ENCODE results near the gene ZBTB48.

ZBTB48 gene

DNA sequence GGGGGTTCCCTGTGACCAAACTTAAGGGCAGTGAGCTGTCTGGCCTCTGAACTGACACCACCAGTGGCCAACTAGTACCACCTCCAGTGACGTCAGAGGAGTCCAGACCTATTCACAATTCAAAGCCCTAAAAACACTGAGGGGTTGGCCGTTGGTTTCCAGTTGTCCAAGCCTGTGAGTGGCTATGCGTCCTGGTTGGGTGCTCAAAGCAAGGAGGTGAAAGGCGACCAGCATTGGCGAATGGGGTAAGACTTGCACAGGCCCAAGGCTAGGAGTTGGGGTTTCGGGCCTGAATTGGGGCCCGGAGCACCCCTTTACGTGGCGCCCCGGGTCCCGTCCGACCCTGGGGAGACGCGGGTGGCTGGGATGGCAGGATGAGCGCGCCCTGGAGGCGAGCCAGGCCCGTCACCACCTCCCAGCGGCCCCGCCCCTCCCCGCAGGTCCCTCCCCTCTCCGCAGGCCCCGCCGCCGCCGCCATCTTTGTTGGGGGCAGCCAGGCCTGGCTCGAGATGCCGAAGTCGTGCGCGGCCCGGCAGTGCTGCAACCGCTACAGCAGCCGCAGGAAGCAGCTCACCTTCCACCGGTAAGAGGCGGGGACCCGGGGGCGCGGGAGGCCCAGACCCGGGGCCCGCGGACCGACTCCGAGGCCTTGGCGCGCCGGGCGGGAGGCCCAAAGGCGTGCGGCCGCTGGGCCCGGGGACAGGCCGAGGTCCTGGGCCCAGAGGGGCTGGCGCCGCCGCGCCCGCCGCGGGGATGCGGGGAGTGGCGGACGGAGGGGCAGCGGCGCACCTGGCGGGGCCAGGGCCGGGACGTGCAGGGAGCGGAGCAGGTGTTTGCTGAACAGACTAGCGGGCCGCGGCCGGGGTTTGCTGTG, 45.2 kb downstream of the ZBTB48 start, which contains the start of gene THAP3:
TSS of gene THAP3 (plus strand) at position 159 of the 874 bp plus-strand sequence. CDS start at position 510, 351 bp downstream.
- H3K36me3 ChIP-seq (ENCODE audit: control insufficient read depth, low read depth, low read length) = peaks cover 45% of the 10 kb centered on the region
- peaks cover 3% of the 10 kb centered on the region for H3K4me1 ChIP-seq (ENCODE audit: control insufficient read depth, low read depth, low read length)
- no peaks in the 10 kb centered on the region for H3K27me3 ChIP-seq (ENCODE audit: control insufficient read depth, insufficient read depth, low read length)
- peak within 1 kb of the TSS; percentile 60 for H3K9ac ChIP-seq (ENCODE audit: low read length)
- H3K27ac ChIP-seq (ENCODE audit: low read length) = no peak within 1 kb of the TSS
- peak within 1 kb of the TSS; percentile 74 for H3K4me3 ChIP-seq (ENCODE audit: low read length)
- H3K9me3 ChIP-seq (ENCODE audit: control insufficient read depth, low read depth, low read length) = no peaks in the 10 kb centered on the region

GRCh38 chr1:6625584-6626149, 45.9 kb downstream of the ZBTB48 start:
- Histone ChIP-seq H3K4me1 (ENCODE audit: control insufficient read depth, low read depth, low read length) (peaks cover 3% of the 10 kb centered on the region), H3K27ac (ENCODE audit: low read length) (no peak overlapping the region), H3K36me3 (ENCODE audit: control insufficient read depth, low read depth, low read length) (peaks cover 39% of the 10 kb centered on the region)

GRCh38 chr1:6627031-6627430, 47.2 kb downstream of the ZBTB48 start:
- H3K4me1 ChIP-seq (ENCODE audit: control insufficient read depth, low read depth, low read length) = peaks cover 3% of the 10 kb centered on the region
- no peaks in the 10 kb centered on the region for H3K9me3 ChIP-seq (ENCODE audit: control insufficient read depth, low read depth, low read length)
- no peak overlapping the region for H3K4me3 ChIP-seq (ENCODE audit: low read length)
- H3K27ac ChIP-seq (ENCODE audit: low read length) = no peak overlapping the region
- no peak overlapping the region for H3K9ac ChIP-seq (ENCODE audit: low read length)
- no peaks in the 10 kb centered on the region for H3K27me3 ChIP-seq (ENCODE audit: control insufficient read depth, insufficient read depth, low read length)
- peaks cover 27% of the 10 kb centered on the region for H3K36me3 ChIP-seq (ENCODE audit: control insufficient read depth, low read depth, low read length)

More at GRCh38 chr1:6625584-6626149, 45.9 kb downstream of the ZBTB48 start:
- Histone ChIP-seq H3K9ac (ENCODE audit: low read length) (peak overlapping the region; percentile 60), H3K9me3 (ENCODE audit: control insufficient read depth, low read depth, low read length) (no peaks in the 10 kb centered on the region), H3K4me3 (ENCODE audit: low read length) (peak overlapping the region; percentile 74), H3K27me3 (ENCODE audit: control insufficient read depth, insufficient read depth, low read length) (no peaks in the 10 kb centered on the region)

DNA sequence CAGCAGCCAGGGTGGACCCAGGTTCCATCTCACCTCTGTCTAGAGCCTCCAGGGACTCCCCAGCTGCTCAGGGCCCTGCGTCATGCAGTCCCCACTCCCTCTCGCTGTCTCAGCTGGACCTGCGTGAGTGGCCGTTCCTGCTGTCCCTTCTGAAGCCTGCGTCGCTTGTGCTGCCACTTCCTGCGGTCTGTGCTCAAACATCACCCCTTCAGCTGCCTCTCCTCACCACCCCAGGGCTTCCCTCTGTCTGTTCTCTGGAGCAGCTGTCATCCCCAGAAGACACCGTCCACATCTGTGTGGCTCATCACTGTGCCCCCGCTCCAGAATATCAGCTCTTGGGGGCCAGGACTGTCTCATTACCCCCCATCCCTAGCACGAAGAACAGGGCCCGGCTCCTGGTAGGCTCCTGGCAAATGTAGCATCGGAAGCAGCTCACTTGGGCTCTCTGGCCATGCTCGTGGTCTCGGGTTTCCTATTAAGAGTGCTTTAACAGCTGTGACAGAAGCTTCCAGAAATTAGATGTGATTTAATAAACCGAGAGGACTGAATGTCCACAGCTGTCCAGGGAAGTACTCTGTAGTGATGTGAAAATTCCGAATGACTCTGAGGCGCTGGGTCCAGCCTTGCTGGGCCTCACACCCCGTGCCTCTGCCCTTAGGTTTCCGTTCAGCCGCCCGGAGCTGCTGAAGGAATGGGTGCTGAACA, 48.2 kb downstream of the ZBTB48 start:
- H3K27ac ChIP-seq (ENCODE audit: low read length) = no peak overlapping the region
- peaks cover 26% of the 10 kb centered on the region for H3K36me3 ChIP-seq (ENCODE audit: control insufficient read depth, low read depth, low read length)

GRCh38 chr1:6628971-6629479, 49.2 kb downstream of the ZBTB48 start:
- H3K4me3 ChIP-seq (ENCODE audit: low read length) = no peak overlapping the region
- no peaks in the 10 kb centered on the region for H3K27me3 ChIP-seq (ENCODE audit: control insufficient read depth, insufficient read depth, low read length)
- H3K27ac ChIP-seq (ENCODE audit: low read length) = no peak overlapping the region
- H3K9me3 ChIP-seq (ENCODE audit: control insufficient read depth, low read depth, low read length) = no peaks in the 10 kb centered on the region
- H3K36me3 ChIP-seq (ENCODE audit: control insufficient read depth, low read depth, low read length) = peaks cover 22% of the 10 kb centered on the region
- H3K4me1 ChIP-seq (ENCODE audit: control insufficient read depth, low read depth, low read length) = peaks cover 3% of the 10 kb centered on the region
- no peak overlapping the region for H3K9ac ChIP-seq (ENCODE audit: low read length)

More for the DNA sequence above, 48.2 kb downstream of the ZBTB48 start:
- Histone ChIP-seq H3K4me3 (ENCODE audit: low read length) (no peak overlapping the region), H3K27me3 (ENCODE audit: control insufficient read depth, insufficient read depth, low read length) (no peaks in the 10 kb centered on the region), H3K9me3 (ENCODE audit: control insufficient read depth, low read depth, low read length) (no peaks in the 10 kb centered on the region), H3K9ac (ENCODE audit: low read length) (no peak overlapping the region), H3K4me1 (ENCODE audit: control insufficient read depth, low read depth, low read length) (peaks cover 3% of the 10 kb centered on the region)

DNA sequence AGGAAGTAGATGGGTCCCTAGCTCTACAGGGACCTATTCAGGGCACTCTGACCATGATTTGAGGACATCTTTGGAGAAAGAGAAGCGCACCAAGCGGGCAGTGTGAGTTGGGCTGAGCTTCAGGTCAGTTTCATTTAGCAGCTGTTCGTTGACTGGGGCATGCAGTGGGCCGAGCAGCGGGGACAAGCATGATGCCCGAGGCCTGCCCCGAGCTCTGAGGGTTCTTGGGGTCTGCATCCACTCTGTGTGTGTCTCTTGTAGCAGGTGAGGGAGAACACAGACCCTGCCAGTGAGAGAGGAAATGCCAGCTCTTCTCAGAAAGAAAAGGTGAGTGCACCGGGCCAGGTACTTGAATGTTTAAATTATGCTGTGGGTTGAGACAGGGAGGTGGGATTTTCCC, 50.2 kb downstream of the ZBTB48 start:
- no peak overlapping the region for H3K4me3 ChIP-seq (ENCODE audit: low read length)
- H3K27ac ChIP-seq (ENCODE audit: low read length) = no peak overlapping the region
- peaks cover 29% of the 10 kb centered on the region for H3K36me3 ChIP-seq (ENCODE audit: control insufficient read depth, low read depth, low read length)
- H3K27me3 ChIP-seq (ENCODE audit: control insufficient read depth, insufficient read depth, low read length) = no peaks in the 10 kb centered on the region
- no peak overlapping the region for H3K9ac ChIP-seq (ENCODE audit: low read length)
- H3K9me3 ChIP-seq (ENCODE audit: control insufficient read depth, low read depth, low read length) = no peaks in the 10 kb centered on the region
- no peaks in the 10 kb centered on the region for H3K4me1 ChIP-seq (ENCODE audit: control insufficient read depth, low read depth, low read length)

DNA sequence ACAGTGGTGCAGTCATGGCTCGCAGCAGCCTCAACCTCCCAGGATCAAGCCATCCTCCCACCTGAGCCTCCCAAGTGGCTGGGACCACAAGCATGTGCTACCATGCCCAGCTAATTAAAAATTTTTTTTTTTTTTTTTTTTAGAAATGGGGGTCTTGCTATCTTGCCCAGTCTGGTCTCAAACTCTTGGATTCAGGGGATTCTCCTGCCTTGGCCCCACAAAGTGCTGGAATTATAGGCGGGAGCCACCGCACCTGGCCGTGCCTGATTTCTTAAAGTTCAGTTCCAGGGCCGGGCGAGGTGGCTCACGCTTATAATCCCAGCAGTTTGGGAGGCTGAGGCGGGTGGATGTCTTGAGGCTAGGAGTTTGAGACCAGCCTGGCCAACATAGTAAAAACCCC, 51.3 kb downstream of the ZBTB48 start:
- peaks cover 37% of the 10 kb centered on the region for H3K36me3 ChIP-seq (ENCODE audit: control insufficient read depth, low read depth, low read length)
- no peak overlapping the region for H3K27ac ChIP-seq (ENCODE audit: low read length)
- H3K9me3 ChIP-seq (ENCODE audit: control insufficient read depth, low read depth, low read length) = no peaks in the 10 kb centered on the region
- H3K4me1 ChIP-seq (ENCODE audit: control insufficient read depth, low read depth, low read length) = no peaks in the 10 kb centered on the region
- no peaks in the 10 kb centered on the region for H3K27me3 ChIP-seq (ENCODE audit: control insufficient read depth, insufficient read depth, low read length)
- no peak overlapping the region for H3K9ac ChIP-seq (ENCODE audit: low read length)
- no peak overlapping the region for H3K4me3 ChIP-seq (ENCODE audit: low read length)

- no peak overlapping the region for H3K9ac ChIP-seq (ENCODE audit: low read length)
- no peaks in the 10 kb centered on the region for H3K27me3 ChIP-seq (ENCODE audit: control insufficient read depth, insufficient read depth, low read length)
- no peaks in the 10 kb centered on the region for H3K4me1 ChIP-seq (ENCODE audit: control insufficient read depth, low read depth, low read length)
- H3K27ac ChIP-seq (ENCODE audit: low read length) = no peak overlapping the region
- peaks cover 55% of the 10 kb centered on the region for H3K36me3 ChIP-seq (ENCODE audit: control insufficient read depth, low read depth, low read length)
- H3K4me3 ChIP-seq (ENCODE audit: low read length) = no peak overlapping the region
- H3K9me3 ChIP-seq (ENCODE audit: control insufficient read depth, low read depth, low read length) = no peaks in the 10 kb centered on the region
These were observed 53.1 kb downstream of the ZBTB48 start for GRCh38 chr1:6632588-6633514.

DNA sequence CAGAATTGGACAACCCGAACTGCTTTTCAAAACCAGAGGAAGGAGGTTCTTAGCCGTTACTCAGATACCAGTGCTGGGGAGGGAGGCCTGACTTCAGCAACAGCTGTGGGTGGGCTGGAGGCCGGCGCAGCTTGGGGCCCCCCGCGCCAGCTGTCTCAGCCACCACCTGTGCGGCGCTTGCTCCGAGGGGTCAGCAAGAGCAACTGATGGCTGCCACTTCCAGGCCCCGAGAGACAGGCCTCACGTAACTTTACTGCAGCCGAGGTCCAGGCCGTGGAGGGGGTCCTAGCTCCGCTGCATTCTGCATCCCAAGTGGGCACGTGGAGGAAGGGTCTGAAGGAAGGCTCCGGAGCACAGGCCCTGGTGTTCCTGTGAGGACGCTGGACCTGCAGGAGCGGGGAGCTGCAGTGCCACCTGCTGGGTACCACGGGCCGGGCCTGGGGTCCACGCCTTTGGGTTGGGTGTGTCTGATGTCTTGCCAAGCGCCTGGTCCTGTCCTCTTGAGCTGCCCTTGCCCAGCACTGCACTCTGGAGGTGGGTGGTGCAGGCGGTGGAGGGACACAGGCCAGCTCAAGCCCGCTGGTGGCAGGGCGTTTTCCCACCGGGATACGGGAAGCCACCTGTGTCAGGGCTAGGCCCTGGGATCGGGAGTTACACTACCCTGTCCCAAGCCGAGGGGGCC, 54.7 kb downstream of the ZBTB48 start:
- Histone ChIP-seq H3K9ac (ENCODE audit: low read length) (no peak overlapping the region), H3K27me3 (ENCODE audit: control insufficient read depth, insufficient read depth, low read length) (no peaks in the 10 kb centered on the region), H3K9me3 (ENCODE audit: control insufficient read depth, low read depth, low read length) (no peaks in the 10 kb centered on the region), H3K4me1 (ENCODE audit: control insufficient read depth, low read depth, low read length) (no peaks in the 10 kb centered on the region), H3K4me3 (ENCODE audit: low read length) (no peak overlapping the region), H3K36me3 (ENCODE audit: control insufficient read depth, low read depth, low read length) (peaks cover 65% of the 10 kb centered on the region), H3K27ac (ENCODE audit: low read length) (no peak overlapping the region)

DNA sequence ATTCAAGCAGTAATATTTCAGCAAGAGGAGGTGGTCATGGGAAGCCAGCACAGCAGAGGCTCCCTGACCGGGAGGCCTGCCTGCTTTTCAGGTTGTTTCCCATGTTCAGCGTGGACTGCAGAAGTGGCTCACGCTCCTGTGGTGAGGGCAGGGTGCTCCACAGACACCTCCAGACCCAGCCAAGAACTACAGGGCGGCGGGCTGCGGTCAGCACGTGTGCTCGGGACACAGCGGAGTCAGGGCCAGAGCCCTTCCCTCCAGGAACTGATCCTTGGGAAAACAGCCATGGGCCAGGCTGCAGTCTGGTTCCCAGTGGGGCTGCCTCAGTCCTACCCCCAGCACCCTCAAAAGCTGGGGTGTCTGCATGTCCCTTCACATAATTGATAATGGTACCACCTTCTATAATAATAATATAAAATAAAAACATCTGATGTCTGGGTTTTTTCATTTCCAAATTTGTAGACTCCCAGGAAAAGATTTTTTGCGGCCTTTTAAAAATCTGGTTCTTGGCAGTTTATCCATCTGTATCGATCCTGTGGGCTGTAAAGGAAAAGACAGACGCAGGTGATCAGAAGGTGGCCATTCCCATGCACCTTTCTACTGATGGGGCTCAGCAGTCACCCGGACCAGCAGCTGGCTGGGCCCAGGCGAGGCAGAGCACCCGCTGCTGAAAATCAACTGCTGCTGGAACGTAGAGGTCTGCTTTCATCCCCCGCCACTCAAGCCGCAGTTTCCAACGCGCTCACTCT, 55.5 kb downstream of the ZBTB48 start:
- Histone ChIP-seq H3K27me3 (ENCODE audit: control insufficient read depth, insufficient read depth, low read length) (no peaks in the 10 kb centered on the region), H3K9me3 (ENCODE audit: control insufficient read depth, low read depth, low read length) (no peaks in the 10 kb centered on the region), H3K4me1 (ENCODE audit: control insufficient read depth, low read depth, low read length) (no peaks in the 10 kb centered on the region), H3K4me3 (ENCODE audit: low read length) (no peak overlapping the region), H3K9ac (ENCODE audit: low read length) (no peak overlapping the region), H3K36me3 (ENCODE audit: control insufficient read depth, low read depth, low read length) (peaks cover 72% of the 10 kb centered on the region), H3K27ac (ENCODE audit: low read length) (no peak overlapping the region)

All from iPS-18a (cell line).